Motor neuron (in vitro differentiated cells): ENCODE measurements around the gene TBC1D2B. TPM values are rescaled to one million over a fixed set of nuclear protein-coding genes. Genes with fewer than 3 reads are reported as not detected.
"Not testable (repeated sequence)": the region's sequence is repeated elsewhere in the genome, so short reads cannot be mapped to it uniquely, and the experiment has no call there.

ENCODE experiments used
- ATAC-seq, 8 experiments: fragments of 200-7000 bp; cut with Tn5 transposase; replicated peaks in 6 of 8; 2 replicates each; pipeline ENCODE4 v1.8.0; 2021; ENCODE audit warnings: mild to moderate bottlenecking in 8 of 8, moderate library complexity in 8 of 8
- H3K27ac ChIP-seq, 2 donors: fragments of 250-450 bp; sonication (Bioruptor Pico); 2 replicates each; pipeline ENCODE4 v1.9.0; 2021; ENCODE audit warnings: antibody characterized with exemption in 2 of 2, mild to moderate bottlenecking in 2 of 2, moderate library complexity in 1 of 2
- H3K4me1 ChIP-seq, 2 donors: fragments of 250-450 bp; sonication (Bioruptor Pico); replicated peaks in 1 of 2; 2 replicates each; pipeline ENCODE4 v1.6.1; 2021; ENCODE audit warnings: antibody characterized with exemption in 2 of 2, mild to moderate bottlenecking in 2 of 2, moderate library complexity in 1 of 2
- H3K4me3 ChIP-seq, 5 donors: fragments of 250-450 bp; sonication (Bioruptor Pico); 2 replicates each; pipeline ENCODE4 v1.9.0; 2021; ENCODE audit warnings: antibody characterized with exemption in 5 of 5, mild to moderate bottlenecking in 5 of 5, moderate library complexity in 4 of 5
- WGBS, 10 experiments: fragments of 450-650 bp; shearing (Covaris generic); methylation state at CpG; one replicate each; pipeline ENCODE4 v1.0.0; 2022; 5-methylcytosine and 5-hydroxymethylcytosine counted together
- in situ Hi-C, 9 experiments: fragments of 400-800 bp; cut with MboI; loops; one replicate each; pipeline ENCODE4 v1.15.0; 2021; ENCODE audit warnings: low sequenced_read_pairs in 9 of 9, low pct_unique_long_range_greater_than_20kb in 2 of 9; ENCODE audit not compliant: unreplicated experiment in 9 of 9
- total RNA-seq, 8 experiments: library from RNA; unstranded; fragments of 300-600 nt; gene quantifications; 2 replicates each; pipeline versions ENCODE4 v1.2.3 to v1.2.4, GENCODE V29; 2022

Gene TBC1D2B
- total RNA-seq, 8 experiments from 2014 or later, result 7.0 to 44.5 (median 16.0) TPM

GRCh38 chr15:77979157-77979556, 98.4 kb downstream of the TBC1D2B start:
- H3K27ac ChIP-seq, H3K4me3 ChIP-seq, H3K4me1 ChIP-seq, in situ Hi-C loops: not testable (repeated sequence)
- WGBS, 10 experiments, result no CpG with 5 or more reads among the region's 8 CpGs
- peak in 3 of 8 experiments; percentile 6 to 54 (median 14) for ATAC-seq

GRCh38 chr15:77978759-77979145, 98.8 kb downstream of the TBC1D2B start:
- H3K27ac ChIP-seq, in situ Hi-C loops, ATAC-seq, H3K4me3 ChIP-seq, H3K4me1 ChIP-seq: not testable (repeated sequence)
- no CpG with 5 or more reads among the region's 13 CpGs for WGBS, 10 experiments

DNA sequence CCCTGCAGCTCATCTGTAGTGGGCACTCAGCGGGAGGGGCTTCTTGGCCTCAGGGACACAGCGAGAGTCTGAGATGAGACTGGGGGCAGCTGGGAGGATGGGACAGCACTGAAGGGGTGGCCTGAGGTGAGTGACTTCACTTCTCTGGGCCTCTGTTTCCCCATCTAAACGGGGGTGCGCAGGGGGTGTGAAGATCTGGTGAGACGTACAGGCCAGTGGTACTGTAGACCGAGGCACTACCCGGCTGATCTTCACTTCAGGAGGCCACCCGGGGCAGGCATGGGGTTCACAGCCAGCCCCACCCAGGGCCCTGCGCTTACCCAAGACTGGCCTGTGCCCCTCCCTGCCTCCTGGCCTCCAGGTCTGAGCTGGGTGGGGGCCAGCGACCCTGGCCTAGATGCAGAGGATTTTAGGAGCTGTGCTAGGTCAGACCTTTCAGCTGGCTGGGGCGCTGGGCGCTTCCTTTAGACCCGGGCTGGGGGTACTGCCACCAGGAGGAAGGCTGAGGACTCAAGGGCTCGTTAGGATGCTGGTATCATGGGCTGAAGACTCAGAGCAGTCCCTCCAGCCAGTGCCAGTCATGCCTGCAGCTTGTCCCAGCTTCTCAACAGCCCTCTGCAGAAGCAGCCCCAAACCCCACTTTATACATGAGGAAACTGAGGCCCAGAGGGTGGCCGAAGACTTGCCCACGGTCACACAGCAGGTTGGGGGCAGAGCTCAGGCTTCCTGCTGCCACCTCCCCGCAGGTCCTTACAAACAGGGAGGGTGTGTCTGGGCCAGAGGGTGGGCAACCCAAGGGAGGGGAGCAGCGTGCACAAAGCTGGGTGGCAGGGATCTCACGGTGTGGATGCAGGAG, 99.4 kb downstream of the TBC1D2B start:
- H3K4me1 ChIP-seq, H3K27ac ChIP-seq, ATAC-seq, in situ Hi-C loops, H3K4me3 ChIP-seq: not testable (repeated sequence)
- 67 to 100% (median 80%) methylated on average over 1 to 2 of the region's 19 CpGs; no CpG with 5 or more reads in 7 of the 10 experiments for WGBS, 10 experiments

GRCh38 chr15:77976760-77977525, 100.6 kb downstream of the TBC1D2B start:
- in situ Hi-C loops, H3K4me1 ChIP-seq, ATAC-seq, H3K27ac ChIP-seq, H3K4me3 ChIP-seq: not testable (repeated sequence)
- WGBS, 10 experiments, result 60% methylated on average over 2 of the region's 26 CpGs; no CpG with 5 or more reads in 9 of the 10 experiments

GRCh38 chr15:77976095-77976450, 101.4 kb downstream of the TBC1D2B start:
- H3K4me1 ChIP-seq, H3K27ac ChIP-seq, ATAC-seq, in situ Hi-C loops, H3K4me3 ChIP-seq: not testable (repeated sequence)
- WGBS, 10 experiments, result no CpG with 5 or more reads among the region's 11 CpGs

DNA sequence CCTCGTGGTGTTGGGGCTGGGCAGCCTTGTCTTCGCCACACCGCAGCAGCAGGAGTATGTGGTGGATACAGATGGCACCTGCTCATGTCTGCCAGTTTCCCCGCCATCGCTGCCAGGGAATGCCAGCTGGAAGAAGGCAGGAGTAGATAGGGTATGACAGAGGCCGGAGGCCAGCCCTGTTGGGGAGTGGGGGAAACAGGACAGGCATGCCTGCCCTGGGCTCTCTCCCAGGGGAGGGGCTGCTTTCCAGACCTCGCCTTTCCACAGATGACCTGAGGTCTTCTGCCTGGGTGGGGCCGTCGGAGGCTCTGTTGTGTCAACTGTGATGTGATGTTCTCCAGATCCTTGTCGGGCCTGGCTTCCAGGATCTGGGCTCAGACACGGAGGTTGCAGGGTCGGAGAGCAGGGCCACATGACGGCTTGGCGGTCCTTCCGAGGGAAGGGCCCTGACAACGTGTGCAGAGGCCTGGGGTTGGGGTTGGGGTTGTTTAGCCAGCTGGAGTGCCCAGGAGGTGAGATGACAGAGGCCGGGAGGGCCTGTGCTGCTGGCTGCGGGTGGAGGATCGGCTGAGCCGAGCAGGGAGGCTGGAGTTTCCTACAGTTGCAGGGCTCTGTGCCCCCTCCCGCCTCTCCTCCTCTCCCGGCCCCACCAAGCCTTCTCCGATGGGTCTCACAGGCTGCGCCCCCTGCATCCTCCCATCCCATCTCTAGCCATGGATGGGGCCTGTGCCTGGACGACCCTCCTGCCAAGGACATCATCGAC, 102.0 kb downstream of the TBC1D2B start:
- Histone ChIP-seq H3K27ac (no peak overlapping the region), H3K4me3 (no peak overlapping the region), H3K4me1 (no peaks in the 10 kb centered on the region)
- WGBS, 10 experiments, result 71 to 80% methylated on average over 1 to 4 of the region's 26 CpGs; no CpG with 5 or more reads in 8 of the 10 experiments
- in situ Hi-C loops, result no loop called here
- peak in 2 of 8 experiments; percentile 8 to 51 for ATAC-seq

DNA sequence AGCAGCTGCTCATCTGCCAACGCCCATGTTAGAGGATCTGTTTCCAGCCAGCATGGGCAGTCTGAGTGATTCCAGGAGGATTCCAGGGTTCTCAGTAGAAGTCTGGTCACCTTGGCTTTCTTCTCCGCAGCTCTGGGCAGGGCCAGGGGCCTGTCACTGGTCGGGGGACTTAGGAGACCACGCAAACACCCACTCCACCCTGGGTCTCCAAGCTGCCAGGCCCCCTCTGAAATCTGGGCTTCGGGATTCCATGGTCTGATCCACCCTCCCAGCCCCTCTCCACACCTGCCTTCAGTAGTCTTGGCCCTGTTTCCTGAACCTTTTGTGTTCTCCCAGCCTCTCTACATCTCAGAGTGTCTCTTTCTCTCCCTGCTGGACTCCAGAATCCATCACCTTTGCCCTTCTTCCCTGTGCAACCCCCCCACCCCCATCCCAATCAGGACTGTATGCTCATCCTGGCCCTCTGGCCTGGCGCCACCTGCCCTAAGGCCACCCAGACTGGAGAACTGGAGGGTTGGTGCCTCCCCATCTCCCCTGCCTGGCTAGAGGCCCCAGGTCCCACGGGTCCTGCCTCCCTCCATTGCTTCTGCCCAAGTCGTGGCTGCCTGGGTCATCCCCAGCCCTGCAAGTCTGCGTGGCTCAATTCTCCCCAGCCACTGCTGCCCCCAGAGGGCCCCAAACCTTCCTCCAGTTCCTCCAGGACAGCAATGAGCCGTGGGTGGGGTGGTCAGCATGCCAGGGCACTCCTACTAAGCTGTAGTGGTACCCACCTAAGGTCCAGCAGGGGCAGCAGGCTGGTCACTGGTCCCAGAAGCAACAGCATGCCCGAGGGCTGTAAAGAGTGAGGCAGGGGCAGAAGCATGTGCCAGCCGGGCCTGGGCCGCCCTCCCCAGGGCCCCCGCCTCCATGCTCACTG, 102.8 kb downstream of the TBC1D2B start:
- no peak overlapping the region for H3K4me3 ChIP-seq
- in situ Hi-C loops, result loop anchor here (25.0 kb wide), 2 partner anchors 138 to 263 kb away; partner anchors contain the start of gene ACSBG1 (in 9 of the 9)
- 80 to 100% (median 100%) methylated on average over 1 to 3 of the region's 14 CpGs; no CpG with 5 or more reads in 7 of the 10 experiments for WGBS, 10 experiments
- H3K27ac ChIP-seq, result no peak overlapping the region
- no peak for ATAC-seq
- no peaks in the 10 kb centered on the region for H3K4me1 ChIP-seq

- H3K4me1 ChIP-seq, result no peaks in the 10 kb centered on the region
- no peak overlapping the region for H3K27ac ChIP-seq
- peak in 3 of 8 experiments; percentile 17 to 55 (median 47) for ATAC-seq
- in situ Hi-C loops, result loop anchor here (25.0 kb wide), 2 partner anchors 138 to 263 kb away; partner anchors contain the start of gene ACSBG1 (in 9 of the 9)
- WGBS, 10 experiments, result 100% methylated on average over 2 of the region's 6 CpGs; no CpG with 5 or more reads in 9 of the 10 experiments
- H3K4me3 ChIP-seq, result no peak overlapping the region
These were observed 103.5 kb downstream of the TBC1D2B start for GRCh38 chr15:77974098-77974414.

DNA sequence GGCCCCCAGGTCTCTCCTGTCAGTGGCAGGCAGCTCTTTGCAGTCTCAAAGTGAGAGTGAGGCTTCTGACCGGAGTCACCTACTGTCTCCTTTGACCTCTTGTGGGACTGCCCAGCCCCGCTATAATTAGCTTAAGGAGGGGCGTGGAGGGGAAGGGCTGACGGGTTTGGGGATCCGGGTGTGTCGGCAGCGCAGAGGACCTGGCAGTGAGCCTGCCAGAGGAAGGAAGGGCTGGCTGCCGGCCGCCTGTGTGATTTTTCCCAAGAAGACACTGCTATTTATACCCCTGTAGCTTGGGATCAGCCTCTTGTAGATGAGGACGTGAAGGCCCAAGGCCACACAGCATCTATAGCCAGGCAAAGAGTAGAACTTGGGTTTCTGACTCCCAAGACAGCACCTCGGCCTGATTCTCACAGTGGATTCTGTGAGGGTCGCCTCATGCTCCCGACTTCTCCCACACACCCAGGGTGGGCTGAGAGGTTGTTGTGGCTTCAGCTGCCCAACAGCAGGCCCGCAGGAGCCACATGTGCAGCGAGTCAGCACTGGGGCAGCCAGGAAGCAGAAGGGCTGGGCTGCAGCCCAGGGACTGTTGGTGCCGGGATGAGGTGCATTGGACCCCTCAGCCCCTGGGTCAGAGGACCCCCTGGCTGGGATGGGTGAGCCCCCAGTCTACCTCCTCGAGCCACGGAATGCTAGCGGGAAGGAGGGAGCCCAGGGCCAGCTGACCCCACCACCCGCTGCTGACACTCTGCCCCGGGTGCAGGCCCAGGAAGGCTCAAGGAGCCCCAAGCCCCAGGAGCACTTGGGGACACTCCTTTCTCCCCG, 104.0 kb downstream of the TBC1D2B start:
- not testable (repeated sequence) for H3K27ac ChIP-seq, H3K4me1 ChIP-seq, H3K4me3 ChIP-seq
- ATAC-seq, result peak in 3 of 8 experiments; percentile 27 to 60 (median 47)
- in situ Hi-C loops, result loop anchor here (25.0 kb wide), 2 partner anchors 139 to 264 kb away; partner anchors contain the start of gene ACSBG1 (in 9 of the 9)
- WGBS, 10 experiments, result no CpG with 5 or more reads among the region's 22 CpGs

DNA sequence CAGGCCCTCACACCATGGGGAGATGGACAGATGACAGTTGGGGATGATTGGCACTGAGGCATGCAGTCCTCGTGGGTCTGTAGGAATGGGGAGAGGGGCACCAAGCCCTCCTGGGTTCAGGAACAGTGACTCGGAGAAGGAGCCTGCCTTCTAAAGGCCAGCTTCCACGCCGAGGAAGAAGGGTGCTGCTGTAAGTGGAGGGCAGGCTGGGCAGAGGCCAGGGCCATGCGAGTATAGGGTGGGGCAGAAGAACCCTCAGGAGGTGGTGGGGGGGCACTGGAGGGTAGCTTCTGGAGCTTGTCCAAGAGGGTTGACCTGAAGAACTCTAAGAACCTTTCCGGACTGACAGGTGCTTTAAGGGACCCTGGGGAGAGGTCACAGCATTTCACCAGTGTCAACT, 104.8 kb downstream of the TBC1D2B start:
- H3K4me1 ChIP-seq, ATAC-seq, H3K4me3 ChIP-seq, H3K27ac ChIP-seq: not testable (repeated sequence)
- no CpG with 5 or more reads among the region's 6 CpGs for WGBS, 10 experiments
- in situ Hi-C loops, result loop anchor here (25.0 kb wide), 2 partner anchors 140 to 265 kb away; partner anchors contain the start of gene ACSBG1 (in 9 of the 9)

GRCh38 chr15:77971875-77972274, 105.6 kb downstream of the TBC1D2B start:
- ATAC-seq, H3K27ac ChIP-seq, H3K4me1 ChIP-seq, H3K4me3 ChIP-seq: not testable (repeated sequence)
- in situ Hi-C loops, result loop anchor here (25.0 kb wide), 2 partner anchors 140 to 265 kb away; partner anchors contain the start of gene ACSBG1 (in 9 of the 9)
- WGBS, 10 experiments, result 40 to 80% methylated on average over 1 of the region's 7 CpGs; no CpG with 5 or more reads in 8 of the 10 experiments
